Gastroesophageal sphincter (tissue), 3 donors: ENCODE data around the gene MAN1A1.

ENCODE experiments used
- POLR2A ChIP-seq, 2 donors: fragments of 450-650 bp; IDR thresholded peaks; one replicate each; pipeline ENCODE4 v1.6.1; 2017; ENCODE audit warnings: antibody characterized with exemption in 2 of 2, mild to moderate bottlenecking in 2 of 2, moderate library complexity in 1 of 2
- TF ChIP-seq, protein P1 (sequence below), 4 experiments: fragments of 200-600 bp in 2 of 4; fragments of 450-650 bp in 2 of 4; sonication (generic) in 1 of 4; IDR thresholded peaks; one replicate each; pipeline ENCODE4 v1.5.1; 2017 to 2019; ENCODE audit warnings: antibody characterized with exemption in 4 of 4, mild to moderate bottlenecking in 2 of 4, moderate library complexity in 2 of 4

DNA sequence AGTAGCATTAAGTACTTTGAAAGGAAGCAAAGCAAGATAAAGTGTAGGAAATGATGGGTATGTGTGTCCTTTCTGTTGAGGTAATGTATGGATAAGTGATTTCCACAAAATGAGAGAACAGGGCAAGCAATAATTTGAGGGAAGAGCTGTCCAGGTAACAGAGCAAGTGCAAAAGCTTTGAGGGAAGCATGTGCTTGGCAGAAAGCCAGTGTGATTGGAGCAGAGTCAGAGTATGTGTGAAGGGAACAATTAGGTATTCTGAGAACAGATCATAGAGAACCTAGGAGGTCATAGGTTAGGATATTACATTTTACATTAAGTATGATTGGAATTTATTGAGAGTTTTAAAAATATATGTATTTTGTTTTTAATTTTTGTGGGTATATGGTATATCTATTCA is 30.2 kb upstream of the MAN1A1 start:
- TF ChIP-seq POLR2A (IDR thresholded peaks at IDR 0.05), result no peak
- TF ChIP-seq, protein P1, sequence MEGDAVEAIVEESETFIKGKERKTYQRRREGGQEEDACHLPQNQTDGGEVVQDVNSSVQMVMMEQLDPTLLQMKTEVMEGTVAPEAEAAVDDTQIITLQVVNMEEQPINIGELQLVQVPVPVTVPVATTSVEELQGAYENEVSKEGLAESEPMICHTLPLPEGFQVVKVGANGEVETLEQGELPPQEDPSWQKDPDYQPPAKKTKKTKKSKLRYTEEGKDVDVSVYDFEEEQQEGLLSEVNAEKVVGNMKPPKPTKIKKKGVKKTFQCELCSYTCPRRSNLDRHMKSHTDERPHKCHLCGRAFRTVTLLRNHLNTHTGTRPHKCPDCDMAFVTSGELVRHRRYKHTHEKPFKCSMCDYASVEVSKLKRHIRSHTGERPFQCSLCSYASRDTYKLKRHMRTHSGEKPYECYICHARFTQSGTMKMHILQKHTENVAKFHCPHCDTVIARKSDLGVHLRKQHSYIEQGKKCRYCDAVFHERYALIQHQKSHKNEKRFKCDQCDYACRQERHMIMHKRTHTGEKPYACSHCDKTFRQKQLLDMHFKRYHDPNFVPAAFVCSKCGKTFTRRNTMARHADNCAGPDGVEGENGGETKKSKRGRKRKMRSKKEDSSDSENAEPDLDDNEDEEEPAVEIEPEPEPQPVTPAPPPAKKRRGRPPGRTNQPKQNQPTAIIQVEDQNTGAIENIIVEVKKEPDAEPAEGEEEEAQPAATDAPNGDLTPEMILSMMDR (IDR thresholded peaks at IDR 0.05), result no peak
